K562 (cell line): ENCODE results near the gene YIPF1. TPM values are rescaled to one million over a fixed set of nuclear protein-coding genes. Genes with fewer than 3 reads are reported as not detected.
A peak's percentile ranks its signal among the peaks of the same experiment; 100 is the strongest.

Experiments used
- EHMT2 ChIP-seq: fragments of 450-650 bp; IDR thresholded peaks from 2 replicates; pipeline ENCODE4 v1.6.1; 2018; ENCODE audit warnings: antibody characterized with exemption
- HDAC2 ChIP-seq: fragments of 450-650 bp; IDR thresholded peaks from 2 replicates; pipeline ENCODE4 v1.6.1; 2016; ENCODE audit warnings: mild to moderate bottlenecking
- MAFG ChIP-seq: fragments of 450-650 bp; conservative IDR thresholded peaks from 2 replicates; pipeline ENCODE4 v1.6.1; 2016; ENCODE audit warnings: missing genetic modification characterization, missing compliant biosample characterization
- RAD21 ChIP-seq, 2 experiments: fragments of 250-450 bp in 1 of 2; fragments of 450-650 bp in 1 of 2; sonication (Bioruptor Pico) in 1 of 2; formaldehyde crosslinking in 1 of 2; IDR thresholded peaks in 1 of 2; conservative IDR thresholded peaks in 1 of 2; 2 replicates each; pipeline versions ENCODE4 v1.4.0 to v1.8.0; 2020 to 2022; ENCODE audit warnings: mild to moderate bottlenecking in 2 of 2, moderate library complexity in 1 of 2
- ZNF76 ChIP-seq: fragments of 250-450 bp; sonication (Bioruptor Pico); IDR thresholded peaks from 2 replicates; pipeline ENCODE4 v1.4.0; 2020; ENCODE audit warnings: mild to moderate bottlenecking, moderate library complexity, borderline replicate concordance
- polyA plus RNA-seq, 8 experiments: library from polyadenylated mRNA; depleted of rRNA in 4 of 8; stranded (reverse) in 5 of 8; unstranded in 3 of 8; fragments of >200 nt; fragmentation: Nextera tagmentation in 2 of 8; fragmentation: Illumina TruSeq in 1 of 8; extraction: Ambion mirVana in 2 of 8; extraction: Trizol in 1 of 8; gene quantifications; 2 replicates each; pipeline versions ENCODE4 v1.2.1 to v1.2.3, GENCODE V29; 2011 to 2014; ENCODE audit warnings: inconsistent platforms in 1 of 8, missing spikeins in 1 of 8
- total RNA-seq, 7 experiments: library from RNA; depleted of rRNA in 6 of 7; stranded (reverse); fragments of >200 nt in 6 of 7; fragmentation: Illumina TruSeq in 2 of 7; extraction: Trizol in 2 of 7; gene quantifications; 2 replicates each; pipeline versions ENCODE4 v1.2.1 to v1.2.3, GENCODE V29; 2011 to 2021; ENCODE audit warnings: low replicate concordance in 1 of 7
- TF ChIP-seq, protein P1 (sequence below), 2 experiments: fragments of 450-650 bp in 1 of 2; sonication (generic) in 1 of 2; formaldehyde crosslinking in 1 of 2; IDR thresholded peaks in 1 of 2; conservative IDR thresholded peaks in 1 of 2; 2 replicates each; pipeline versions ENCODE4 v1.6.1 to v1.8.1; 2016 to 2023; ENCODE audit warnings: mild to moderate bottlenecking in 2 of 2, moderate library complexity in 2 of 2, inconsistent platforms in 1 of 2, missing genetic modification reagents in 1 of 2
- TF ChIP-seq, protein P2 (sequence below): fragments of 250-450 bp; sonication (Bioruptor Pico); IDR thresholded peaks from 2 replicates; pipeline ENCODE4 v1.5.0; 2022; ENCODE audit warnings: mild to moderate bottlenecking
- TF ChIP-seq, protein P3 (sequence below): fragments of 250-450 bp; sonication (Bioruptor Pico); IDR thresholded peaks from 2 replicates; pipeline ENCODE4 v1.4.0; 2020
- TF ChIP-seq, protein P4 (sequence below): fragments of 450-650 bp; IDR thresholded peaks from 2 replicates; pipeline ENCODE4 v1.6.1; 2016; ENCODE audit warnings: mild to moderate bottlenecking
- TF ChIP-seq, protein P5 (sequence below): sonication (generic); formaldehyde crosslinking; IDR thresholded peaks from 2 replicates; pipeline ENCODE4 v1.8.0; 2022; ENCODE audit warnings: missing genetic modification reagents, mild to moderate bottlenecking, moderate library complexity, borderline replicate concordance

YIPF1 gene
- total and polyA plus RNA-seq, 9 of the 15 experiments (the other 6 are each of a cell fraction or from before 2014, with no cell fraction given), result 11.5 to 37.5 (median 19.2) TPM

DNA sequence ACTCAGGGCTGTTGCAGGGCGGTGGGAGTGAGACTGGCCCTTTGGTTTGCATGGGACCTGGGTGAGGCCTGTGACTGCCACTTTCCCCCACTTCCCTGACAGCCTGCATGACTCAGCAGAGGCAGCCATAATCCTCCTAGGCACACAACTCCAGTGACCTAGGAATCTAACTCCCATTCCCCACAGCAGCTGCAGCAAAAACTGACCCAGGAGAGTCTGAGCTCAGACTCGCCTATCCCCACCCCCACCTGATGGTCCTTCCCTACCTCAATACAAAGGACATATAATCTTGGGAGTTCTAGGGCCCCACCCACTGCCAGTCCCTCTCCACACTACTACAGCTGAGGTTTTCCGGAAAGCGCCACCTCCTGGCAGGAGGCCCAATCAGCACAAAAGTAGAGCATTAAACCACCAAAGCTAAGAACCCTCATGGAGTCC lies 78.2 kb downstream of the YIPF1 start (continued):
- TF ChIP-seq, protein P1, sequence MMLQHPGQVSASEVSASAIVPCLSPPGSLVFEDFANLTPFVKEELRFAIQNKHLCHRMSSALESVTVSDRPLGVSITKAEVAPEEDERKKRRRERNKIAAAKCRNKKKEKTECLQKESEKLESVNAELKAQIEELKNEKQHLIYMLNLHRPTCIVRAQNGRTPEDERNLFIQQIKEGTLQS (IDR thresholded peaks at IDR 0.05), result peak; percentile 44; the same call in 1 of the 2 replicates
- TF ChIP-seq, protein P1 (CRISPR knock-in tag; conservative IDR thresholded peaks at IDR 0.05), result no peak
- TF ChIP-seq HDAC2 (no peak), EHMT2 (peak; percentile 68; the same call in 1 of the 2 replicates), MAFG (tag) (peak; percentile 84), ZNF76 (CRISPR knock-in tag) (no peak), RAD21 (CRISPR knock-in tag; conservative IDR thresholded peaks at IDR 0.05 in 1 of 2, IDR thresholded peaks at IDR 0.05 in 1 of 2) (peak in 1 of 2 experiments; percentile 11; a peak in 1 of 4 replicates)
- TF ChIP-seq, protein P2, sequence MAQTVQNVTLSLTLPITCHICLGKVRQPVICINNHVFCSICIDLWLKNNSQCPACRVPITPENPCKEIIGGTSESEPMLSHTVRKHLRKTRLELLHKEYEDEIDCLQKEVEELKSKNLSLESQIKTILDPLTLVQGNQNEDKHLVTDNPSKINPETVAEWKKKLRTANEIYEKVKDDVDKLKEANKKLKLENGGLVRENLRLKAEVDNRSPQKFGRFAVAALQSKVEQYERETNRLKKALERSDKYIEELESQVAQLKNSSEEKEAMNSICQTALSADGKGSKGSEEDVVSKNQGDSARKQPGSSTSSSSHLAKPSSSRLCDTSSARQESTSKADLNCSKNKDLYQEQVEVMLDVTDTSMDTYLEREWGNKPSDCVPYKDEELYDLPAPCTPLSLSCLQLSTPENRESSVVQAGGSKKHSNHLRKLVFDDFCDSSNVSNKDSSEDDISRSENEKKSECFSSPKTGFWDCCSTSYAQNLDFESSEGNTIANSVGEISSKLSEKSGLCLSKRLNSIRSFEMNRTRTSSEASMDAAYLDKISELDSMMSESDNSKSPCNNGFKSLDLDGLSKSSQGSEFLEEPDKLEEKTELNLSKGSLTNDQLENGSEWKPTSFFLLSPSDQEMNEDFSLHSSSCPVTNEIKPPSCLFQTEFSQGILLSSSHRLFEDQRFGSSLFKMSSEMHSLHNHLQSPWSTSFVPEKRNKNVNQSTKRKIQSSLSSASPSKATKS (CRISPR knock-in tag), result no peak
- TF ChIP-seq, protein P3, sequence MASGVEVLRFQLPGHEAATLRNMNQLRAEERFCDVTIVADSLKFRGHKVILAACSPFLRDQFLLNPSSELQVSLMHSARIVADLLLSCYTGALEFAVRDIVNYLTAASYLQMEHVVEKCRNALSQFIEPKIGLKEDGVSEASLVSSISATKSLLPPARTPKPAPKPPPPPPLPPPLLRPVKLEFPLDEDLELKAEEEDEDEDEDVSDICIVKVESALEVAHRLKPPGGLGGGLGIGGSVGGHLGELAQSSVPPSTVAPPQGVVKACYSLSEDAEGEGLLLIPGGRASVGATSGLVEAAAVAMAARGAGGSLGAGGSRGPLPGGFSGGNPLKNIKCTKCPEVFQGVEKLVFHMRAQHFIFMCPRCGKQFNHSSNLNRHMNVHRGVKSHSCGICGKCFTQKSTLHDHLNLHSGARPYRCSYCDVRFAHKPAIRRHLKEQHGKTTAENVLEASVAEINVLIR (CRISPR knock-in tag), result no peak
- TF ChIP-seq, protein P4, sequence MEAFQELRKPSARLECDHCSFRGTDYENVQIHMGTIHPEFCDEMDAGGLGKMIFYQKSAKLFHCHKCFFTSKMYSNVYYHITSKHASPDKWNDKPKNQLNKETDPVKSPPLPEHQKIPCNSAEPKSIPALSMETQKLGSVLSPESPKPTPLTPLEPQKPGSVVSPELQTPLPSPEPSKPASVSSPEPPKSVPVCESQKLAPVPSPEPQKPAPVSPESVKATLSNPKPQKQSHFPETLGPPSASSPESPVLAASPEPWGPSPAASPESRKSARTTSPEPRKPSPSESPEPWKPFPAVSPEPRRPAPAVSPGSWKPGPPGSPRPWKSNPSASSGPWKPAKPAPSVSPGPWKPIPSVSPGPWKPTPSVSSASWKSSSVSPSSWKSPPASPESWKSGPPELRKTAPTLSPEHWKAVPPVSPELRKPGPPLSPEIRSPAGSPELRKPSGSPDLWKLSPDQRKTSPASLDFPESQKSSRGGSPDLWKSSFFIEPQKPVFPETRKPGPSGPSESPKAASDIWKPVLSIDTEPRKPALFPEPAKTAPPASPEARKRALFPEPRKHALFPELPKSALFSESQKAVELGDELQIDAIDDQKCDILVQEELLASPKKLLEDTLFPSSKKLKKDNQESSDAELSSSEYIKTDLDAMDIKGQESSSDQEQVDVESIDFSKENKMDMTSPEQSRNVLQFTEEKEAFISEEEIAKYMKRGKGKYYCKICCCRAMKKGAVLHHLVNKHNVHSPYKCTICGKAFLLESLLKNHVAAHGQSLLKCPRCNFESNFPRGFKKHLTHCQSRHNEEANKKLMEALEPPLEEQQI, result peak; percentile 95
- TF ChIP-seq, protein P5, sequence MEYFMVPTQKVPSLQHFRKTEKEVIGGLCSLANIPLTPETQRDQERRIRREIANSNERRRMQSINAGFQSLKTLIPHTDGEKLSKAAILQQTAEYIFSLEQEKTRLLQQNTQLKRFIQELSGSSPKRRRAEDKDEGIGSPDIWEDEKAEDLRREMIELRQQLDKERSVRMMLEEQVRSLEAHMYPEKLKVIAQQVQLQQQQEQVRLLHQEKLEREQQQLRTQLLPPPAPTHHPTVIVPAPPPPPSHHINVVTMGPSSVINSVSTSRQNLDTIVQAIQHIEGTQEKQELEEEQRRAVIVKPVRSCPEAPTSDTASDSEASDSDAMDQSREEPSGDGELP, result peak; percentile 67; the same call in 1 of the 2 replicates
